UCSD-AML1 (cell line): ENCODE data around the gene SLC6A6.
A peak's percentile ranks its signal among the peaks of the same experiment; 100 is the strongest.
"Not testable (repeated sequence)": the region's sequence is repeated elsewhere in the genome, so short reads cannot be mapped to it uniquely, and the experiment has no call there.

Experiments used
- DNase-seq: peaks from one replicate; lab custom pipeline; 2025; ENCODE audit not compliant: unreplicated experiment; lab: John Stamatoyannopoulos, UW

Gene SLC6A6

DNA sequence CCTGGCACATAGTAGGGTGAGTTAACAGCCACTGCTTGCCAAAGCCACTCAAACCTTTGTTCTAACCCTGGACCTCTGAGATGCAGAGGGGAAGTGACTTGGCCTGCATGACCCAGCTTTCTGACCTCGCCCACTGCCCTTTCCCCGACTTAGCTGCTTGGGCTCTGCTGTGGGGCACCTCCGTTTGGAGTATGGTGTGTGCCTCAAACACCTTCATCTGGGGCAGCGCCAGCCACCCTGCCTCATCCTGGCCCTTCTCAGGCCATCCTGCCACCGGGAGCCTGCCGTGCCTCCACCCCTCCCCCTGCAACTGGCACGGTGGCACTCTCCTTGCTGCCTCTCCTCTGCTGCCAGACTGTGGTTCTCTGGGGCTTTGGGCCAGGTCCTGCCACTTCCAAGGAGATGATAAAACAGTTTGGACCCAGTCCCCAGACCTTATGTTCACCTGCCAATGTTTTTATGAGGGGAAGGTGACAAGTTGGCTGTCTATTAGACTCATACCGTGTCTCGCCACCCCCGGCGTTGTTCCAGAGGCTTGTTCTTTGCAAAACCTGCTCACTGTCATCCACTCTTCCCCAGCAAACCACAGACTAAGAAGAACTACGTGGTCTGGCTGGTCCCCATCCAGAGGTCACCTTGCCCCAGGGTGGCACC, 32.2 kb downstream of the SLC6A6 start:
- DNase-seq = no peak

DNA sequence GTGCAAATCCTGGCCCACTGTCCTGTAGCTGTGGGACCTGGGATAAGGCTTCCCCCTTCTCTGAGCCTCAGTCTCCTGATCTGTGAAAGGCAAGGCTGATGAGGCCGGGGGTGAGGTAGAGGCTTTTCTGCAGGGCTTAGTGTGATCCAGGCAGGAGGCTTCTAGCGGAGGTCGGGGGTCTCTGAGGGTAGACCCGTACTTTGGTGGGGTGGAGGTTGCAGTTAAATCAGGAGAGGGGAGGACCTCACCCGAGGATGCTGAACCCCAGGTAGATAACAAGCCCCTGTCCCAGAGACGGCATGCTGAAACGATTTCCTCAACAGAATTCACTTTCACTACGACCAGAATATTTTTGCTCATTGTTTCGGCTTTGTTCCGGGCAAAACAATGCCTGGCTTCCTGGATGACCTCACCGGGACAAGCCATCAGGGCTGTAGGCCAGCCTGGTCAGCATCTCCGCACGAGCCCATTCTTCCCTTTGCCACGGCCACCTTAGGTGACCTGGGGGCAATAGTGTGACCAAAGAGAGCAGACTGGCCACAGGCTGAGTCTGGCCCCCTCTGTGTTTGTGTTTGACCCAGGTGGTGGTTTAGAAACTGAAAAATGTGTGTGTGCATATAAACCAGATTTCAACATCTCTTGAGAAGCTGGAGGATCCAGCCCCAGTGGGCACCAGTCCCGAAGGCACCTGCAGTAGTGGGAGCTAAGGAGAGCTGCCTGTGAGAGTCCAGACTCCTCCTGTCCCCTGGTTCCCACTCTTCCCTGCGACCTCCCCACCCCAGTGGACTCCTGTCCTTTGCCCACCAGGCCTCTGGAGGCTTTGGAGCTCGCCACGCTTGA, 33.0 kb downstream of the SLC6A6 start:
- DNase-seq = no peak

DNA sequence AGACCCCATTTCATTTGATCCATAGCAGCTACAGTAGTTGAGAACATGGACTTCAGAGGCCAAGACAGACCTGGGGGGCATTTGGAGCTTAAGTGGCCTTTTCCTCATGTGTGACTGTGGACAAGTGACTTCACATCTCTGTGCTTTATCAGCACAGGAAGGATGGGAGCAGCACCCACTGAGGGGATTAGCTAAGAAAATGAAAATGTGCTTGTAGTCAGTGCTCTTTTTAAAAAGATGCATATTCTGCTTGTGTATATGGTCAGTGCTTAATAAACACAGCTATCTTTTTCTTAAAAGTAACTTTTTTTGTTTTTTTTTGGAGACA, 34.5 kb downstream of the SLC6A6 start:
- DNase-seq = no peak

GRCh38 chr3:14437705-14438104, 35.3 kb downstream of the SLC6A6 start:
- not testable (repeated sequence) for DNase-seq

DNA sequence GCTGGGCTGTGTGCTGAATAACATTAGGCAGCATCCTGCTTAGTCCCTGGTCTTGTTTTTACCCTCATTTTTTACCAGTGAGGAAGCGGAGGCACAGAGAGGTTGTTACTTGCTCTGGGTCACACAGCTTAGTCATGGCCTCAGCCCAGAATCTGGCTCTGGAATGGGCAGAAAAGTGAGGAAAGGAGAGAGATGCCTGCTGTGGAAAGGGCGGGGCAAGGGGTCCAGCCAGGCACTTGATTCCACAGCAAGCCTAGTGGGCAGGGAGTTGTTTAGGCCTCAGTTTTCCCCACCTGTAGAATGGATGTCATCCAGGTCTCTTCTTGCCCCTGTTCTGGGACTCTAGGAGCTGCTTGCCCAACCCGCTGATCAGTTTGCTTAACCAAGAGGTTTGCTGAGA, 35.9 kb downstream of the SLC6A6 start:
- DNase-seq = no peak

- no peak for DNase-seq
Measured at GRCh38 chr3:14438929-14439328, 36.5 kb downstream of the SLC6A6 start.

DNA sequence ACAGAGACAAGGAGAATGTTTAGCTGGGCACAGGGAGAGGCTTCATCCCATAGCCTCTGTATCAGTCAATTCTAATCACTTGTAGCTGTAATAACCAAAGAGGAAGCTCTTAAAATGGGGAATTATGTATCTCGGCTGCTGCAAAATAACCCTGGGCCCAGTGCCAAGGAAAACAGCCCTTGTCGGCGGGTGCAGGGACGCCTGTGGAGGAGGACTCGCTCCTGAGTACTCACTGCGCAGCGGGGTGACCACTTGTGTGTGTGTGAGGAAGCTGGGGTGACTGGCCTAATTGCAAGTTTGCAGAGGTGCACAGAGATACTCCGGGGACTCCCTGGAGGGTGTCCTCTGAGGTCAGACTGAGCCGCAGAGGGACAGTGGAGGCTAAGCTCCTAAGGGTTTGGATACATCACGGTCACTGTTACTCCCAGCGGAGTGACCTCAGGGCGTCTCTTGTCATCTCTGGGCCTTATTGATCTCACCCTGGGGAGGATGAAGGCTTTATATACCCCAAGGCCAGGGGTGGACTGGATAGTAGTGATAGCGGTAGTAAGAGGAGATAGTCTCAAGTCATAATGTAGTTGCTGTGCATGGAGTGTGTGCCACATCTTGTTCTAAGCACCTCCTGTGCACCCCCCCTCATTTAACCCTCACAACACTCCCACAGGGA, 37.2 kb downstream of the SLC6A6 start:
- DNase-seq = peak; percentile 81

GRCh38 chr3:14440168-14440518, 37.7 kb downstream of the SLC6A6 start:
- DNase-seq = no peak

DNA sequence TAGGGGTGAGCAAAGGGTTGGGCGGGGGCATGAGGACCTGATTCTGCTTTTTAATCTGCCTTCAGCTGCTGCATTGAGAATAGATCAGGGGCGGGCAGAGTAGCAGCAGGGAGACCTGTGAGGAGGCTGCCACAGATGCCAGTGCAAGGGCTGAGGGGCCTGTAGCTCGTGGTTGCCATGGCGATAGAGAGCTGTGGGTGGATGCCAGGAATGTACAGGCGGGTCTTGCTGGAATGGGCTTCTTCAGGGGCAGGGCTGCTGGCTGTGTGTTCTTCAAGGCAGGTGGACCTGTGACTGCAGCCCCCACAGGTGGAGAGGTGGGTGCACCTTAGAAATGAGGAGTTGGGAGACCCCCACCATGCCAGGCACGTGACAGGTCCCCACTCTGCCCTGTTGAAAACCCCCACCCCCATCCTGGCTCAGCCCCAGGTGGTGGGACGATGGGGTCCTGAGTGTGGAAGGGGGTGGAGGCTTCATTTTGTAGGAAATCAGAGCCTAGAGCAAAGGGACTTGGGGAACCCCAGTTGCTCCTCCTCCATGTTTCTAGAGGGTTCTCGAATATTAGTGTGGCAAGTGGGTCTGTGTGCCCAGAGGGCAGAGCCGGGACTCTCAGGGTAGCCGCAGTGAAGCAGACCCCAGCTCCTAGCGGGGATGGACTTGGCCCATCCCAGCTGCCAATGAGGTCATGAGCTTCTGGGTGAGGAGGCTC, 38.3 kb downstream of the SLC6A6 start:
- no peak for DNase-seq

DNA sequence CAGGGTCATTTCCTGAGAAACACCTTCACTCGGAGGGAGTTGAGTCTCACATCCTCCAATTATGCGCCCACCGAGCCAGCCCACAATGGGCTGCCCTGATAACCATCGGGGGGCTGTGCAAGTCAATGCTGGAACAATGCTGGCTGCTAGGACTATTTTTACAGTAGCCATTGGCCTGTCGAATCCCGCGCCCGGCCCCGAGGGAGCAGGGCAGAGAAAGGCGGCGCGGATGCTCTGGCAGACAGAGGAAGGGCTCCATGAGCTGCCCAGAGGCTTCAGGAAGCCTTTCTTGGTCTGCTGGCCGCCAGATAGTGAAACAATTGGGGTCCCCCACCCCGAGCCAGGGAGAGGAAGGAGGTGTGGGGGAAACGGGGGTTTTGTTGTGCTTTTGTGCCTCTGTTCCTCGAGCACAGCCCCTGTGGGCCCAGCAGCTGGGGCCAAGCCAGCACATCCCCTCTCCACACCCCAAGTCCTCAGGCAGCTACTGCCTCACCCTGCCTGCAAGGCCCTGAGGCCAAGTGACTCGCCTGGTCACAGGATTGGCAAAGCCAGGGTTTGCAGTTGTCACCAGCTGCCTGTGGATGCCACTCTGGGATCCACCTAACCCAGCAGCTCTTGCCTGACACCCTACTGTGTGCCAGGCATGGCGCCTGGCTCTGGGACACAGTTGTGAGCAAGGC, 39.0 kb downstream of the SLC6A6 start:
- no peak for DNase-seq

DNA sequence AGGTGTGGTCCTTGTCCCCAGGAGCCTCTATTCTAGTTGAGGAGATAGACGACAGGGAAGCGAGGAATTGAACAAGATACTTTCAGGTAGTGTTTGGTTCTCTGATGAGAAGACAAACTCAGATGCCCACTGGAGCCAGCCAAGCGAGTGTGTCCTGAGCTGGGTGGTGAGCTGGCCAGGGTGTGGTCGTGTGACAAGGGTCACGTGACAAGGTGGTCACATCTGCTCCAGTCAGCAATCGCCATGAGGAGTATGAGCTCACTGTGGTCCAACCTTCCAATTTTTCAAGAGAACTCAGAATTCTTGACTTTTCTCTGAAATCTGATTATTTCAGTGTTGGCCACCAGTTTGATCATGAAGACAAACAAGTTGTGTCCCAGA, 39.5 kb downstream of the SLC6A6 start:
- no peak for DNase-seq

DNA sequence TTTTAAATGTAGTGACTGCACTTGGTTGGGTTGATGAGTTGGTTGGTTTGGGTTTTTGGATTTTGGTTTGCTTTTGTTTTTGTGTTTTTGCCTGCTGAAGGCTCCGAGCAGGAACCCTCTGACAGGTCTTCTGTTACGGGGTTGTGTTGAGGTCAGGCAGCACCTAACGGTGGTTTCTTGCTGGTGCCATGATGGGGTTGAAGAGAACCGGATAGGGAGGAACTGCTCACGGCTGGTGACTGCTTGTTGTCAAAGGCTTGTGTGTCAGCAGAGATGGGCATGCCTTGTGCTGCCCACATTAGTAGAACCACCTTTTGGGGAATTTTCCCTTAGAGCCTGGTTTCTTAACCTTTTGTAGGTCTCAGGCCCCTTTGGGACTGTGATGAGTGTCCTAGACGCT, 42.0 kb downstream of the SLC6A6 start:
- no peak for DNase-seq

DNA sequence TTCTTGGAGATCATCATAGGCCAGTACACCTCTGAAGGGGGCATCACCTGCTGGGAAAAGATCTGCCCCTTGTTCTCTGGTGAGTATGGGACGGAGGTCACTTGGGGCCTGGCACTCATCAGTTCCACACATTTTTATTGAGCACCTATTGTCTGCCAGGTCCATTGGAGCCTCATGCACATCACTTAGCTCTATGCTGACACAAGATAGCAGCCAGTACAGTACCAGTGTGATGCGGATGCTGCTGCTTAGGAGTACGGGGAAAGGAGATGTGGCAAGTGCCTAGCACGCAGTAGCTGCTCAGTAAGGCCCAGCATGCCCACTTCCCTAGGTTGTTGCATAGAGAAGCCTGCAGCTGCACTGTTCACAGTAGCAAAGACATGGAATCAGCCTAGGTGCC, 43.4 kb downstream of the SLC6A6 start:
- DNase-seq = no peak

- no peak for DNase-seq
Measured at GRCh38 chr3:14446988-14447570, 44.7 kb downstream of the SLC6A6 start.

GRCh38 chr3:14448063-14448462, 45.7 kb downstream of the SLC6A6 start:
- DNase-seq = no peak

DNA sequence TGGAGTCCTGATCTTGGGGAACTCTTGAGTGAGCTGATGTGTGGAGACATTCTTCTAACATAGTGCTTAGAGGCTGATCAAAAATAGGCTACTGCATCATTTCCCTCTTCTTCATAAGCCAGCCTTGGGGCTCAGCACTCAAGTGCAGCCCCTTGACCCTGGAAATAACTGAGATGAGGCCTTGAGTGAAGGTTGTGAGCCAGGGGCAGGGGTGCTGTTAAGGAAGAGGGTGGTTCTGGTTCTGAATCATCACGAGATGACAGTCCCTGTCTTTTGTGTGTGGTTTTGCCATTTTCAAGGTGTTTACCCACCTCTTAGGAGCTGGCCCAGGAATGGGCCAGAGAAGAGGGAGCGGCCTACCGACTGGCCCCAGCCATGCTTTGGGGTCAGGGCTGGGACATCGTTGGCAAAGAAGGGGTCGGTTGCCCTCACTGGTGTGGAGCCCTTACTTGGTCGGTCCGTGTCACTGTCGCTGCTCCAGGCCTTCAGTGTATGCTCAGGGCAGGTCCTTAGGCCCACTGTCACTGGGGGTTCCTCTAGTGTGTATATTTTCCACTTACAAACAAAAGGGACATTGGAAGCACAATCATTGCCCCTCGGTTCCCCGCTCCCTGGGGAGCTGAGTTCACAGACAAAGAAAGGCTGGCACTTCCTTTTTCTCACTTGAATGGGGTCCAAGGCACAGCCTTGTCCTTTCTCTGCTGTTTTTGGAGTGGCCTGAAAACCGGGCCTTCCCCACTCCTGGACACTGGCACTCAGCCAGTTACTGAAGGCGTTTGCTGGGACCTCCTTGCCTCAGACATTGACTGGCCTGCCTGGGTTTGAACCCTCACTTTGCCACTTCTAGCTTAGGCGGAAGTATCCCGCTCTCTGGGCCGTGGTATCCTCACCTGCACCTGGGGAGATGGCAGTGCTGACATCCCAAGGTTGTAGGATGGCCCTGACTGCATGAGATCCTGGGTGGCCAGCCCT, 46.6 kb downstream of the SLC6A6 start:
- DNase-seq = no peak

DNA sequence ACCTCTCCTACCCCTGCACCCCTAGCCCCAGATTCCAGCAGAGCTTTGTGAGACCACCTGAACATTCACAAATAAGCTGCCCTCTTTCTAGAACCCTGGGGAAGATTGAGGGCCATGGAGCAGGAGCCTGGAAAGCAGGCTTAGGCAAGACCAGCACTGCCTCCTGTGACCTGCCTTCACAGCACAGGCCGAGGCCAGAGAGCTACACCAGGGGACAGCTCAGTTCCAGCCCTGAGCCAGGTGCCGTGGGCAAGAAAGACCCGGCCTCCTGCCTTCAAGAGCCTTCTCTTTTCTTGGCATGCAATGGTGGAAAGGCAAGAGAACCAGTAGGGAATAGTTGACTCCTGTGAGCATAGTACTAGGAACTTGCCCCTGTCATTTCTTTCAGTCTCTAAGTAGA, 48.1 kb downstream of the SLC6A6 start:
- DNase-seq = no peak

GRCh38 chr3:14450922-14451606, 48.7 kb downstream of the SLC6A6 start:
- no peak for DNase-seq
